Measurements from ENCODE around the gene INPP5D.

Gene INPP5D

DNA sequence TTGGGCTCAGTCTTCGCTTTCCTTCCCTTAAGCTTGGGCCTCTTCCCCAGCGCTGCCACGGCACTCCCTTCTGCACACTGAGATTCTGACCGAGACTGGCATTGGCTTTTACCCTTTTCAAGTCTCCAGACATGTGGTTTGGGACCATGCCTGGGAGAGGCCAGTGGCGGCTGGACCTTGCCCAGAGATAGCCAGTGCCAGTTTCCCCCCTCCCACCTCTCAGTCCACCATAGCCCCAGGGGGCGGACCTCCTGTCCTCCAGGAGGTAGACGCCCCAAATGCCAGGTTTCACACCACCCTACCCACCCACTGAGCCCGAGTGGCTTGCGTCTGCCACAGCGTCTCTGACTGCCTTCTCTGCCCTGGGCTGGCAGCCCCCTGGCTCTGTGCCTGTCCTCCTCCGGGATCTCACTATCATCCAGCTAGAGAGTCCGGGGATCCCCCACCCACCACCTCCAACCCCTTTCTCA is 47.7 kb downstream of the INPP5D start:
- H3K4me3 ChIP-seq (replicated peaks; ENCODE audit: low read depth, low read length) = no peak overlapping the region
- DNase-seq (ENCODE audit: extremely low read depth, low read depth) = no peak
- TF ChIP-seq, protein P1, sequence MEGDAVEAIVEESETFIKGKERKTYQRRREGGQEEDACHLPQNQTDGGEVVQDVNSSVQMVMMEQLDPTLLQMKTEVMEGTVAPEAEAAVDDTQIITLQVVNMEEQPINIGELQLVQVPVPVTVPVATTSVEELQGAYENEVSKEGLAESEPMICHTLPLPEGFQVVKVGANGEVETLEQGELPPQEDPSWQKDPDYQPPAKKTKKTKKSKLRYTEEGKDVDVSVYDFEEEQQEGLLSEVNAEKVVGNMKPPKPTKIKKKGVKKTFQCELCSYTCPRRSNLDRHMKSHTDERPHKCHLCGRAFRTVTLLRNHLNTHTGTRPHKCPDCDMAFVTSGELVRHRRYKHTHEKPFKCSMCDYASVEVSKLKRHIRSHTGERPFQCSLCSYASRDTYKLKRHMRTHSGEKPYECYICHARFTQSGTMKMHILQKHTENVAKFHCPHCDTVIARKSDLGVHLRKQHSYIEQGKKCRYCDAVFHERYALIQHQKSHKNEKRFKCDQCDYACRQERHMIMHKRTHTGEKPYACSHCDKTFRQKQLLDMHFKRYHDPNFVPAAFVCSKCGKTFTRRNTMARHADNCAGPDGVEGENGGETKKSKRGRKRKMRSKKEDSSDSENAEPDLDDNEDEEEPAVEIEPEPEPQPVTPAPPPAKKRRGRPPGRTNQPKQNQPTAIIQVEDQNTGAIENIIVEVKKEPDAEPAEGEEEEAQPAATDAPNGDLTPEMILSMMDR (IDR thresholded peaks at IDR 0.05; ENCODE audit: low read depth, low read length, missing control alignments) = no peak

DNA sequence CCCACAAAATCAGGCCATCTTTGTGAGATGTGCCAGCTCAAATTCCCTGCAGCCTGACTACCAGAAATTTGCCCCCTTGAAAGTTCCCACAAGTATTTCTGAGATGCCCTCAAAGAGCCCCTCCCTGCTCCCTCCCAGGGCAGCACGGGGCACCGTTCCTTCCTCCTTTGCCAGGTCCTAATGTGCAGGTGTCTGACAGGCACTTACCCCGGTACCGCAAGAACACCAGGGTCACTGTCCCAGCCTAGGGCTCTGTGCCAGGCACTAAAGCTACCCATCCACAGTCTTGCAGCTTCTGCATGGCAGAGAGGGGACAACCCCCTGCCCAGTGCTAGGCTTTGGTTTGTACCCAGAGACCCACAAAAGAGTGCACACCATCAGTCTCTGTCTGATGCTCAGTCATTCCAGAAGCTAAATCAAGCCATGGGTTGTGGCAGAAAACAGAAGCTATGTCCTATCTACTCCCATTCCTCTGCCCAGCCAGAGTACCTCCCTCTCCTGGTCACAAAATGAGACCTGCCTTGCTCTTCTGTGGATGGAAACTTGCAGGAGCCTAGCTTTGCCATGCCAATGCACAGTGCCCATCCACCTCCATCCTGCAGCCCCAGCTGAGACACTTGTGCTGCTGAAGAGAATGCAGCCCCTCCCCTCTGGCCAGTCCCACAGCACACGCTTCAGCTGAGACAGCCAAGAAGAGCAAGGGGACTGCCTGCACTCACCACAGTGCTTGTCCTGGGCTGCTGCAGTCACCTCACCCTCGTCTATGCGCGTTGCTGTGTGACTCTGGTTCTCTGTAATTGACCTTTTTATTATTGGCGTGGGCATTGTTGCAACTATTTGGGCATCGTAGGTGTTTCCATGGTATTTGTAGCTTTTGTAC is 48.7 kb downstream of the INPP5D start:
- TF ChIP-seq, protein P1 (IDR thresholded peaks at IDR 0.05; ENCODE audit: low read depth, low read length, missing control alignments) = no peak
- no peak overlapping the region for H3K4me3 ChIP-seq (replicated peaks; ENCODE audit: low read depth, low read length)
- DNase-seq (ENCODE audit: extremely low read depth, low read depth) = no peak

DNA sequence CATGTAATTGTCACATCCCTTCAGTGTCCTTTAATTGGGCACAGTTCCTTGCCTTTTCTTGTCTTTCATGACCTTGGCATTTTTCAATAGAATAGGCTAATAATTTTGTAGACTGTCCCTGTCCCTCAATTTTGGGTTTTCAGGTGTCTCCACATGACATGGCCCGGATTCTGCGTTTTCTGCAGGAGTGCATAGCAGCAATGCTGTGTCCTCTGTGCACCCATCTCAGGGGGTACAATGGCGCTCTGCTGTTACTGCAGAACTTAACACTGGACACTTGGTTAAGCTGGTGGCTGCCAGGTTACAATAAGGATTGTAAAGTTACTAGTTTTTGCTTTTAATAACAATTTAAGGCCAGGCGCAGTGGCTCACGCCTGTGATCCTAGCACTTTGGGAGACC is 51.3 kb downstream of the INPP5D start:
- no peak overlapping the region for H3K4me3 ChIP-seq (replicated peaks; ENCODE audit: low read depth, low read length)
- DNase-seq (ENCODE audit: extremely low read depth, low read depth) = no peak
- TF ChIP-seq, protein P1 (IDR thresholded peaks at IDR 0.05; ENCODE audit: low read depth, low read length, missing control alignments) = no peak

DNA sequence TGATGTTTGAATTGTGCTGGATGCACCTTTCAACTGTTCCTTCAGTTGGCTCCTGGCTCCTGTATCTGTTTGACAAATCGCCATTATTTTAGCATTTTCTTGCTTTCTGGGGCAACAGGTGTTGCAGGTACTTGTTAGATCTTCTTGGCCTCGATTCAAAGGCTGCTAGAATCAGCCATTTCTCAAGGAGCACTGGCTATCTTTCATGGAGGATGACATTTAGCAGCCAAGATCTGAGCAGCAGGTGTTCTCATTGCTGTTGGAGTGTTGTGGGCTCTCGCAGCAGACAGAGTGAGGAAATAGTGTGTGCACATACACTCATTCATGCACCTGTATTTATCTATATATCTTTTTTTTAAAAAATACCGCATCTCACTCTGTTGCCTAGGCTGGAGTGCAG is 52.2 kb downstream of the INPP5D start:
- TF ChIP-seq, protein P1 (IDR thresholded peaks at IDR 0.05; ENCODE audit: low read depth, low read length, missing control alignments) = no peak
- H3K4me3 ChIP-seq (replicated peaks; ENCODE audit: low read depth, low read length) = no peak overlapping the region
- no peak for DNase-seq (ENCODE audit: extremely low read depth, low read depth)

DNA sequence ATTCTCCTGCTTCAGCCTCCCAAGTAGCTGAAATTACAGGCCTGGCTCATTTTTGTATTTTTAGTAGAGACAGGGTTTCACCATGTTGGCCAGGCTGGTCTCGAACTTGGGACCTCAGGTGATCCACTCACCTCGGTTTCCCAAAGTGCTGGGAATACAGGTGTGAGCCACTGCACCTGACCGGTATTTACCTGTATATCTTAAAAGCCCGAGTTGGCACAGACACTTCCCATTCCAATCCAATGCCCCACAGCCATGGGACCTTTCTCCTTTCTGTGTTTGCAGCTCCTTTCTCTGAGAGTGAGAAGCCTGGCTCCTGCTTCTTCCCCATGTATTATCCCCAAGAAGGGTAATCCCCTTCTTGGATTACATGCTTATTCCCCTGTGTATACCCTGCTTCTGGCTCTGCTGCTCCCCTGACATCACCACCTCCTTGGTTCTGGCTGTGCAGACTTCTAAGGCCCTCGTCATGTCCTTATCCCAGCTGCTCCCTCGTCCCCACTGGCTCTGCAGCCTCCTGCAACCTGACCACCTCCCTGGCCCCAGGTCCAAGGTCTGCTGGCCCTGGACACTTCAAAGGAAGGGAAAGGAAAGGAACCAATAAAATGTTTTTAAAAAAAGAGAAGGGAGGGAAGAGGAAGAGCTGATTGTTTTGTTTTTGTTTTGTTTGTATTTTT is 52.8 kb downstream of the INPP5D start:
- no peak for DNase-seq (ENCODE audit: extremely low read depth, low read depth)
- H3K4me3 ChIP-seq (replicated peaks; ENCODE audit: low read depth, low read length) = no peak overlapping the region
- TF ChIP-seq, protein P1 (IDR thresholded peaks at IDR 0.05; ENCODE audit: low read depth, low read length, missing control alignments) = no peak

DNA sequence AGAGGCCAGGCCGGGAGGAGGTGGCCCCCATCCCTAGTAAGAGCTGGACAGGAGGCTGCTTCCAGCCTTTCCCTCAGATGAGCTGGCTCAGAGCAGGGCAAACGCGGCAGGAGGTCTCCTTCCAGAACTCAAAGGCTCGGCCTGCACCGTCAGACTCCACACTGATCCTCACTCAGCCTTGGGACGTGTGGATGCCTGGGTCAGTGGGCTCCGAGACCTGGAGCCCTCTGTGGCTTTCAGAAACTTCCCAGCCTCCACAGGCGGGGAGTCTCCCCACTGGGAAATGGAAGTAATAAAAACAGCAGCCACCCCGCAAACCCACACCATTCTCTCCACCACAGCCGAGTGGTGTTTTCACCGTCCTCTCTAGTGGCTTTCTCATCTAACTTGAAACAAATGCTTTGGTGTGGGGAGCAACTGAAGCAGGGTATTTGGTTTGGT is 54.3 kb downstream of the INPP5D start:
- H3K4me3 ChIP-seq (replicated peaks; ENCODE audit: low read depth, low read length) = no peak overlapping the region
- TF ChIP-seq, protein P1 (IDR thresholded peaks at IDR 0.05; ENCODE audit: low read depth, low read length, missing control alignments) = no peak
- DNase-seq (ENCODE audit: extremely low read depth, low read depth) = no peak

All from HFF-Myc (cell line).